Liver (tissue), 9 donors: ENCODE data around the gene DENND4A. TPM values are rescaled to one million over a fixed set of nuclear protein-coding genes. Genes with fewer than 3 reads are reported as not detected.

ENCODE experiments used
- DNase-seq: peaks from one replicate; pipeline ENCODE4 v3.0.0-alpha.2; 2017; ENCODE audit warnings: low spot score
- H3K27ac ChIP-seq, 2 donors: one replicate each; pipeline ENCODE4 v1.7.0; 2013; ENCODE audit warnings: inconsistent platforms in 2 of 2, low read length in 2 of 2, control low read depth in 1 of 2, low read depth in 1 of 2, mild to moderate bottlenecking in 1 of 2
- H3K27me3 ChIP-seq, 4 donors: one replicate each; pipeline versions ENCODE4 v1.6.1 to v1.7.0; 2013; ENCODE audit warnings: low read length in 3 of 4, inconsistent platforms in 1 of 4, mild to moderate bottlenecking in 1 of 4, moderate library complexity in 1 of 4; ENCODE audit not compliant: control insufficient read depth in 4 of 4, insufficient read depth in 4 of 4
- H3K36me3 ChIP-seq, 4 donors: one replicate each; pipeline versions ENCODE4 v1.6.1 to v1.7.0; 2013; ENCODE audit warnings: low read length in 3 of 4, mild to moderate bottlenecking in 3 of 4, low read depth in 1 of 4, moderate library complexity in 1 of 4; ENCODE audit not compliant: control insufficient read depth in 4 of 4, insufficient read depth in 3 of 4
- H3K4me1 ChIP-seq, 4 donors: one replicate each; pipeline versions ENCODE4 v1.6.1 to v1.7.0; 2013; ENCODE audit warnings: low read length in 3 of 4, mild to moderate bottlenecking in 3 of 4, moderate library complexity in 1 of 4; ENCODE audit not compliant: control insufficient read depth in 4 of 4, insufficient read depth in 4 of 4
- H3K4me3 ChIP-seq, 3 donors: one replicate each; pipeline versions ENCODE4 v1.6.1 to v1.7.0; 2013; ENCODE audit warnings: low read length in 3 of 3, control low read depth in 1 of 3, low read depth in 1 of 3, mild to moderate bottlenecking in 1 of 3
- H3K9ac ChIP-seq, 2 donors: one replicate each; pipeline ENCODE4 v1.7.0; 2013; ENCODE audit warnings: low read length in 2 of 2, mild to moderate bottlenecking in 2 of 2, moderate library complexity in 2 of 2, control low read depth in 1 of 2, low read depth in 1 of 2
- H3K9me3 ChIP-seq, 4 donors: one replicate each; pipeline versions ENCODE4 v1.6.1 to v1.7.0; 2013; ENCODE audit warnings: low read length in 3 of 4; ENCODE audit not compliant: control insufficient read depth in 4 of 4
- EGR1 ChIP-seq, 2 donors: IDR thresholded peaks; 2 replicates each; pipeline ENCODE4 v1.6.1; 2016 to 2018; ENCODE audit warnings: antibody characterized with exemption in 2 of 2, low read depth in 2 of 2
- FOXA1 ChIP-seq: IDR thresholded peaks from 2 replicates; pipeline ENCODE4 v1.6.1; 2016; ENCODE audit warnings: antibody characterized with exemption
- FOXA2 ChIP-seq: IDR thresholded peaks from 2 replicates; pipeline ENCODE4 v1.6.1; 2016; ENCODE audit warnings: antibody characterized with exemption
- GABPA ChIP-seq, 2 donors: IDR thresholded peaks in 1 of 2; conservative IDR thresholded peaks in 1 of 2; 2 replicates each; pipeline ENCODE4 v1.6.1; 2016; ENCODE audit warnings: antibody characterized with exemption in 2 of 2, mild to moderate bottlenecking in 1 of 2, moderate library complexity in 1 of 2
- HNF4A ChIP-seq, 2 donors: conservative IDR thresholded peaks; 2 replicates each; pipeline ENCODE4 v1.6.1; 2016; ENCODE audit warnings: antibody characterized with exemption in 2 of 2, mild to moderate bottlenecking in 2 of 2
- HNF4G ChIP-seq: IDR thresholded peaks from 2 replicates; pipeline ENCODE4 v1.6.1; 2016; ENCODE audit warnings: antibody characterized with exemption
- JUND ChIP-seq, 2 donors: IDR thresholded peaks; 2 replicates each; pipeline ENCODE4 v1.6.1; 2016; ENCODE audit warnings: antibody characterized with exemption in 2 of 2
- NR2F2 ChIP-seq: IDR thresholded peaks from 2 replicates; pipeline ENCODE4 v1.6.1; 2016; ENCODE audit warnings: antibody characterized with exemption
- RAD21 ChIP-seq, 2 donors: IDR thresholded peaks; 2 replicates each; pipeline ENCODE4 v1.6.1; 2016; ENCODE audit warnings: antibody characterized with exemption in 2 of 2, mild to moderate bottlenecking in 2 of 2
- RXRA ChIP-seq, 2 donors: IDR thresholded peaks; 2 replicates each; pipeline ENCODE4 v1.6.1; 2017 to 2018; ENCODE audit warnings: antibody characterized with exemption in 2 of 2, mild to moderate bottlenecking in 1 of 2
- SP1 ChIP-seq: IDR thresholded peaks from 2 replicates; pipeline ENCODE4 v1.6.1; 2018; ENCODE audit warnings: antibody characterized with exemption, mild to moderate bottlenecking
- TAF1 ChIP-seq: conservative IDR thresholded peaks from 2 replicates; pipeline ENCODE4 v1.6.1; 2016; ENCODE audit warnings: antibody characterized with exemption, mild to moderate bottlenecking
- YY1 ChIP-seq: IDR thresholded peaks from 2 replicates; pipeline ENCODE4 v1.6.1; 2016; ENCODE audit warnings: antibody characterized with exemption, mild to moderate bottlenecking
- WGBS: extraction: QIAGEN DNeasy Blood & Tissue Kit; methylation state at CpG from one replicate; pipeline ENCODE4 v1.1.7; 2013; 5-methylcytosine and 5-hydroxymethylcytosine counted together
- polyA plus RNA-seq, 2 donors: library from polyadenylated mRNA; stranded (reverse) in 1 of 2; unstranded in 1 of 2; fragments of 200-250 nt in 1 of 2; fragments of >200 nt in 1 of 2; fragmentation: Nextera tagmentation in 1 of 2; extraction: Ambion mirVana in 1 of 2; gene quantifications; one replicate each; pipeline versions ENCODE4 v1.2.1 to v1.2.3, GENCODE V29; 2013 to 2015
- total RNA-seq, 2 donors: library from RNA; depleted of rRNA; stranded (reverse); fragments of >200 nt; gene quantifications; one replicate each; pipeline ENCODE4 v1.2.3, GENCODE V29; 2014
- TF ChIP-seq, protein P1 (sequence below): fragments of 150-350 bp; IDR thresholded peaks from 2 replicates; pipeline ENCODE4 v1.5.1; 2017; ENCODE audit warnings: improper control_type of control experiment, low read depth, low read length; ENCODE audit not compliant: missing input control
- TF ChIP-seq, protein P2 (sequence below): IDR thresholded peaks from 2 replicates; pipeline ENCODE4 v1.6.1; 2016; ENCODE audit warnings: antibody characterized with exemption
- TF ChIP-seq, protein P3 (sequence below): IDR thresholded peaks from 2 replicates; pipeline ENCODE4 v1.6.1; 2016; ENCODE audit warnings: antibody characterized with exemption
- TF ChIP-seq, protein P4 (sequence below): IDR thresholded peaks from 2 replicates; pipeline ENCODE4 v1.6.1; 2016; ENCODE audit warnings: antibody characterized with exemption, mild to moderate bottlenecking
- donor health status: healthy.
- donor health status: healthy.
- donor health status: healthy.
- donor health status: healthy.
- donor health status: healthy.

The DENND4A gene
- total and polyA plus RNA-seq, 4 donors: 5.2 to 75.5 (median 23.9) TPM

DNA sequence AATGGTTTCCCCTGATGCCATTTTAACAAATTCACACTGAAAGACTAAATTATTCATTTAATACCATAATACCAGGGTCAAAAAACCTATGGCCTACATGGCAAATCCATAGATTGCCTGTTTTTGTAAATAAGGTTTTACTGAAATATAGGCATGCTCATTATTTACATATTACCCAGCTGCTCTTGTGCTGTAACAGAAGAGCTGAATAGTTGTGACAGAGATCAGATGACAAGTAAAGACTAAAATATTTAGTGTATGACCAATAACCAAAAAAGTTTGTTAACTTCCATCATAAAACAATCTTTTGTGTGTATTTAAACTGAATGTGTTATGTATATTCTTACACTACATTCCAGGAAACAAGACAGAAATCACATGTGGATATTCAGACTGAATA is 60.2 kb downstream of the DENND4A start:
- Histone ChIP-seq H3K27me3 (no peaks in the 10 kb centered on the region), H3K4me1 (no peaks in the 10 kb centered on the region), H3K9ac (no peak overlapping the region), H3K27ac (no peak overlapping the region), H3K4me3 (no peak overlapping the region), H3K36me3 (peaks cover 4 to 16% (median 11%) of the 10 kb centered on the region in 4 donors), H3K9me3 (no peaks in the 10 kb centered on the region)
- no peak for DNase-seq
- TF ChIP-seq, protein P1, sequence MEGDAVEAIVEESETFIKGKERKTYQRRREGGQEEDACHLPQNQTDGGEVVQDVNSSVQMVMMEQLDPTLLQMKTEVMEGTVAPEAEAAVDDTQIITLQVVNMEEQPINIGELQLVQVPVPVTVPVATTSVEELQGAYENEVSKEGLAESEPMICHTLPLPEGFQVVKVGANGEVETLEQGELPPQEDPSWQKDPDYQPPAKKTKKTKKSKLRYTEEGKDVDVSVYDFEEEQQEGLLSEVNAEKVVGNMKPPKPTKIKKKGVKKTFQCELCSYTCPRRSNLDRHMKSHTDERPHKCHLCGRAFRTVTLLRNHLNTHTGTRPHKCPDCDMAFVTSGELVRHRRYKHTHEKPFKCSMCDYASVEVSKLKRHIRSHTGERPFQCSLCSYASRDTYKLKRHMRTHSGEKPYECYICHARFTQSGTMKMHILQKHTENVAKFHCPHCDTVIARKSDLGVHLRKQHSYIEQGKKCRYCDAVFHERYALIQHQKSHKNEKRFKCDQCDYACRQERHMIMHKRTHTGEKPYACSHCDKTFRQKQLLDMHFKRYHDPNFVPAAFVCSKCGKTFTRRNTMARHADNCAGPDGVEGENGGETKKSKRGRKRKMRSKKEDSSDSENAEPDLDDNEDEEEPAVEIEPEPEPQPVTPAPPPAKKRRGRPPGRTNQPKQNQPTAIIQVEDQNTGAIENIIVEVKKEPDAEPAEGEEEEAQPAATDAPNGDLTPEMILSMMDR: no peak
- TF ChIP-seq EGR1 (IDR thresholded peaks at IDR 0.05; ENCODE audit: low read depth in 2 of 2) (no peak), YY1 (no peak), NR2F2 (no peak), FOXA1 (no peak), RXRA (IDR thresholded peaks at IDR 0.05) (no peak), HNF4A (conservative IDR thresholded peaks at IDR 0.05) (no peak), HNF4G (no peak), JUND (IDR thresholded peaks at IDR 0.05) (no peak), GABPA (IDR thresholded peaks at IDR 0.05 in 1 of 2, conservative IDR thresholded peaks at IDR 0.05 in 1 of 2) (no peak), TAF1 (no peak), RAD21 (IDR thresholded peaks at IDR 0.05) (no peak), SP1 (no peak), FOXA2 (no peak)
- TF ChIP-seq, protein P2, sequence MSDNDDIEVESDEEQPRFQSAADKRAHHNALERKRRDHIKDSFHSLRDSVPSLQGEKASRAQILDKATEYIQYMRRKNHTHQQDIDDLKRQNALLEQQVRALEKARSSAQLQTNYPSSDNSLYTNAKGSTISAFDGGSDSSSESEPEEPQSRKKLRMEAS: no peak
- TF ChIP-seq, protein P3, sequence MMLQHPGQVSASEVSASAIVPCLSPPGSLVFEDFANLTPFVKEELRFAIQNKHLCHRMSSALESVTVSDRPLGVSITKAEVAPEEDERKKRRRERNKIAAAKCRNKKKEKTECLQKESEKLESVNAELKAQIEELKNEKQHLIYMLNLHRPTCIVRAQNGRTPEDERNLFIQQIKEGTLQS: no peak
- TF ChIP-seq, protein P4, sequence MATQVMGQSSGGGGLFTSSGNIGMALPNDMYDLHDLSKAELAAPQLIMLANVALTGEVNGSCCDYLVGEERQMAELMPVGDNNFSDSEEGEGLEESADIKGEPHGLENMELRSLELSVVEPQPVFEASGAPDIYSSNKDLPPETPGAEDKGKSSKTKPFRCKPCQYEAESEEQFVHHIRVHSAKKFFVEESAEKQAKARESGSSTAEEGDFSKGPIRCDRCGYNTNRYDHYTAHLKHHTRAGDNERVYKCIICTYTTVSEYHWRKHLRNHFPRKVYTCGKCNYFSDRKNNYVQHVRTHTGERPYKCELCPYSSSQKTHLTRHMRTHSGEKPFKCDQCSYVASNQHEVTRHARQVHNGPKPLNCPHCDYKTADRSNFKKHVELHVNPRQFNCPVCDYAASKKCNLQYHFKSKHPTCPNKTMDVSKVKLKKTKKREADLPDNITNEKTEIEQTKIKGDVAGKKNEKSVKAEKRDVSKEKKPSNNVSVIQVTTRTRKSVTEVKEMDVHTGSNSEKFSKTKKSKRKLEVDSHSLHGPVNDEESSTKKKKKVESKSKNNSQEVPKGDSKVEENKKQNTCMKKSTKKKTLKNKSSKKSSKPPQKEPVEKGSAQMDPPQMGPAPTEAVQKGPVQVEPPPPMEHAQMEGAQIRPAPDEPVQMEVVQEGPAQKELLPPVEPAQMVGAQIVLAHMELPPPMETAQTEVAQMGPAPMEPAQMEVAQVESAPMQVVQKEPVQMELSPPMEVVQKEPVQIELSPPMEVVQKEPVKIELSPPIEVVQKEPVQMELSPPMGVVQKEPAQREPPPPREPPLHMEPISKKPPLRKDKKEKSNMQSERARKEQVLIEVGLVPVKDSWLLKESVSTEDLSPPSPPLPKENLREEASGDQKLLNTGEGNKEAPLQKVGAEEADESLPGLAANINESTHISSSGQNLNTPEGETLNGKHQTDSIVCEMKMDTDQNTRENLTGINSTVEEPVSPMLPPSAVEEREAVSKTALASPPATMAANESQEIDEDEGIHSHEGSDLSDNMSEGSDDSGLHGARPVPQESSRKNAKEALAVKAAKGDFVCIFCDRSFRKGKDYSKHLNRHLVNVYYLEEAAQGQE: no peak

DNA sequence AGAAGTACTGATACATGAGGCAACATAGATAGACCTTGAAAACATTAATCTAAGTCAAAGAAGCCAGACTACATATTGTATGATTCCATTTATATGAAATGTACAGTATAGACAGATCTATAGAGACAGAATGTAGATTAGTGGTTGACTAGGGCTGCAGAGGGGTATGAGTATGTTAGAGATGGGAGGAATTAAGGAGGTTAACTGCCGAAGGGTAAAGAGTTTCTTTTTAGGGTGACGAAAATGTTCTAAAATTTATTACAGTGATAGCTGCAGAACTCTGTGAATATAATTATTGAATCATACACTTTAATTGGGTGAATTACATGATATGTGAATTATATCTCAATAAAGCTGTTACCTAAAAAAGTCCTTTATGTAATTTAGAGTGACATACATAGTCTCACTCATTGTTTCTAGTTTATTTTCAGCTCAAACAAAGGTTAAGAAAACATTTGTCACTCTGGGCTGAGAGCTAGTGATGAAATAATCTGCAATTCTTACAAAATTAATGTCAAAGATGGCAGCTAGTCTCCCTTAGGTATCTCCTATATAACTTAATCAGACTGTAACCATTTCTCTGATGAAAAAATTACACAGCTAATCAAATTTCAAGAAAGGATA is 61.4 kb downstream of the DENND4A start:
- Histone ChIP-seq H3K27ac (no peak overlapping the region), H3K9ac (no peak overlapping the region), H3K27me3 (no peaks in the 10 kb centered on the region), H3K36me3 (peaks cover 4 to 19% (median 11%) of the 10 kb centered on the region in 4 donors), H3K4me1 (no peaks in the 10 kb centered on the region), H3K4me3 (no peak overlapping the region), H3K9me3 (no peaks in the 10 kb centered on the region)
- no peak for DNase-seq
- TF ChIP-seq YY1 (peak; percentile 47), HNF4A (conservative IDR thresholded peaks at IDR 0.05) (no peak)
- WGBS: 96% methylated on average over 2 of the region's 2 CpGs
